HG02885 (cell line): Measurements from ENCODE around the gene UBAP2L.

Source experiments
- ATAC-seq: cut with Tn5 transposase; IDR thresholded peaks from one replicate; pipeline ENCODE4 v1.9.1; 2021; ENCODE audit warnings: mild to moderate bottlenecking; ENCODE audit not compliant: unreplicated experiment, poor library complexity

Gene UBAP2L, protein sequence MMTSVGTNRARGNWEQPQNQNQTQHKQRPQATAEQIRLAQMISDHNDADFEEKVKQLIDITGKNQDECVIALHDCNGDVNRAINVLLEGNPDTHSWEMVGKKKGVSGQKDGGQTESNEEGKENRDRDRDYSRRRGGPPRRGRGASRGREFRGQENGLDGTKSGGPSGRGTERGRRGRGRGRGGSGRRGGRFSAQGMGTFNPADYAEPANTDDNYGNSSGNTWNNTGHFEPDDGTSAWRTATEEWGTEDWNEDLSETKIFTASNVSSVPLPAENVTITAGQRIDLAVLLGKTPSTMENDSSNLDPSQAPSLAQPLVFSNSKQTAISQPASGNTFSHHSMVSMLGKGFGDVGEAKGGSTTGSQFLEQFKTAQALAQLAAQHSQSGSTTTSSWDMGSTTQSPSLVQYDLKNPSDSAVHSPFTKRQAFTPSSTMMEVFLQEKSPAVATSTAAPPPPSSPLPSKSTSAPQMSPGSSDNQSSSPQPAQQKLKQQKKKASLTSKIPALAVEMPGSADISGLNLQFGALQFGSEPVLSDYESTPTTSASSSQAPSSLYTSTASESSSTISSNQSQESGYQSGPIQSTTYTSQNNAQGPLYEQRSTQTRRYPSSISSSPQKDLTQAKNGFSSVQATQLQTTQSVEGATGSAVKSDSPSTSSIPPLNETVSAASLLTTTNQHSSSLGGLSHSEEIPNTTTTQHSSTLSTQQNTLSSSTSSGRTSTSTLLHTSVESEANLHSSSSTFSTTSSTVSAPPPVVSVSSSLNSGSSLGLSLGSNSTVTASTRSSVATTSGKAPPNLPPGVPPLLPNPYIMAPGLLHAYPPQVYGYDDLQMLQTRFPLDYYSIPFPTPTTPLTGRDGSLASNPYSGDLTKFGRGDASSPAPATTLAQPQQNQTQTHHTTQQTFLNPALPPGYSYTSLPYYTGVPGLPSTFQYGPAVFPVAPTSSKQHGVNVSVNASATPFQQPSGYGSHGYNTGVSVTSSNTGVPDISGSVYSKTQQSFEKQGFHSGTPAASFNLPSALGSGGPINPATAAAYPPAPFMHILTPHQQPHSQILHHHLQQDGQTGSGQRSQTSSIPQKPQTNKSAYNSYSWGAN

DNA sequence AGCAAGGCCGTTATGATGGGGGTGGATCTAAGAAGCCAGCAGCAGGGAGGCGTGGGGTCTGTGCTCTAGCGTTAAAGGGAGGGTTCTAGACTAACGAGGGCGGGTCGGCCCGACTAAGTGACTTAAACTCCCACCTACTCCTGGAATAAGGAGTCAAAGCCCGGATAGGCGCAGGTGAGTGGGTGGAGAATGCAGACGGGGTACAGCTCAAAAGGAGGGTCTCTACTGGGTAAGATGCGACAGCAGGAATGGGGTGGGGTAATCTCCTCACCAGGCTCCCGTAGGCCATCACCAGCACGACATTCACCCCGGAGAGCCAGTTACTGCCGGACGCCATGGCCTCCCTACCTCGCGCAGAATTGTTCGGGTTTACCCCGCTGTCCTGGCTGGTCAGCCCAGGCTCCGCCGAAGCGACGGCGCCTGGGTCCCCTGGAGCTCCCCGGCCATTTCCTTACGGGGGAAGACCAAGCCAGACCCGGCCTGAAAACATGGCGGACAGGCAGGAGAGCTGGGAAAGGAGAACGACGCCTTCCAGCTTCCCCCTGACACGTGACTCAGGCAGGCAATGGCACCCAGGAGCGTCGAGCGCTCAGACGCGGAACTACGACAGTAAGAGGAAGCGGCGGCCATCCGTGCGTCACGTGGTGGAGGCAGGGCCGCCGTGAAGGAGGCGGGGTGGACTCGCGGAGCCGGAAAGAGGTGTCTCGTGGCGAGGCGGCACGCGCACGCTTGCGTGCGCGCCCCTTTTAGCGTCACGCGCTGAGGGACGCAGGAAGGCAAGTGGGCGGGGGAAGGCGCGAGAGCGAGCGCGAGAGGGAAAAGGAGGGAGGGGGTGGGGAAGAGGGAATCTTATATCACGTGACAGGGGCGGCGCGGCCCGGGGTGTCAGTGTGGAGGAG lies at the start of gene UBAP2L:
Gene UBAP2L, plus strand, starts transcription at position 885 of the 899 bp plus-strand sequence. CDS start 4,169 bp downstream, outside the sequence.
- peak; percentile 93 for ATAC-seq

DNA sequence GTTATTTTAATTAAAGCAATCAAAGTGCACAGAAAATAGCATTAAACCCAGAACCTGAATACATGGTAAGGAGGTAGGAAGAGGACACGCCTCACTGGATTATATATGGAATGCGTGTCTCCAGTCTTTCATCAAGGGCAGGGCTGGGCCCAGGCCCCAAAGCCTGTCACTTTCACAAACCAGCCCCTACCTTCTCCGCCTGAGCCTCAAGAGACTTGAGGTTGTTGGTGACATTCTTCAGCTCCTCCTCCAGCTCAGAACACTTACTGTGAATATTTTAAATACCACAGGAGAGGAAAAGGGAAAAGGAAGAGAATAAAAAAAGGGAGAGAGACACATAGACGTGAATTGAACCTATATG lies 49.6 kb upstream of the UBAP2L start:
- no peak for ATAC-seq

DNA sequence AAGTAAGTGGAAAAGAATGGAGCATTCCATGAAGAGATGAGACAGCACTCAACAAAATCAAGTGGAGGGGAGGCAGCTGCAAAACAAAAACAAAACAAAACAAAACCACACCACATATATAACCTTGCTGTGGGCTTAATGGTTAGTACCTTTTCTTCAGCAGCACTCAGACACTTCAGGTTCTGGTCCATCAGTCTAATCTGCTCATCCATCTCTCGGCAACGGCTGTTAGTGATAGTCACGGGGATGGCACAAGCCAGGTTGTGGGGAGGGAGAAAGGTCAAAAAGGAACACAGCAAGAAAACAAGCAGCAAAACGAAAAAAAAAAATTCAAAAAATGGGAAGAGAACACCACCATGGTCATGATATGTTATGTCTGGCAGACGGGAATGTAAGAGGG lies 48.9 kb upstream of the UBAP2L start:
- ATAC-seq = no peak

DNA sequence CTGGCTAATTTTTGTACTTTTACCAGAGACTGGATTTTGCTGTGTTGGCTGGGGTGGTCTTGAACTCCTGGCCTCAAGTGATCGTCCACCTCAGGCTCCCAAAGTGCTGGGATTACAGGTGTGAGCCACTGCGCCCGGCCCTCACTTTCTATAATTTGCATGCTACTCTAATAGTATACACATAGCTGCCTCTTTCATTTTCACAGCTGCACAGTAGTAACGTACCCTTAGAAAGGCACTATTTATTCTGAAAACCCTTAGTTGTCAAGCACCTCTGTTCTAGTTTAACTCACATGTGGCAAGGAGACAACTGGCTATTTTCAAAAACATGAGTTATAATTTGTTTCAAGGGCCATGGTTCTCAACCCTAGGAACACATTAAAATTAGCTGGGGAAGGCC lies 46.1 kb upstream of the UBAP2L start:
- ATAC-seq = no peak

DNA sequence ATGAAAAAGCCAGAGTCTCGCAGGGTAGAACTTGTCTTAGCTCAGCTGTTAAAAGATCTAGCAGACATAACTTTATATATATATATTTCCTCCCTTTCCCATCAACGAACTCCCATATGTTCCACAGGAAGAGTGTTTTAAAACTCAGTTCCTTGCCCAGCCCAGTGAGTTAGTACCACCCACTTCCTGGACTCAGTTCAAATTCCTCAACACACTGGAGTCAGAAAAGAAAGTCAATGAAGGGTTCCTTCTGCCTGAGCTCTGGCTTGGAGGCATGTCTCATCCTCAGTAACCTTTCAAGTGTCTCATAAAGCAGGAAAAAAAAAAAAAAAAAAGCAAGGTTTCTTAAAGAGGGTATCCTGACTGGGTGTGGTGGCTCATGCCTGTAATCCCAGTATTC lies 44.4 kb upstream of the UBAP2L start:
- ATAC-seq = no peak

DNA sequence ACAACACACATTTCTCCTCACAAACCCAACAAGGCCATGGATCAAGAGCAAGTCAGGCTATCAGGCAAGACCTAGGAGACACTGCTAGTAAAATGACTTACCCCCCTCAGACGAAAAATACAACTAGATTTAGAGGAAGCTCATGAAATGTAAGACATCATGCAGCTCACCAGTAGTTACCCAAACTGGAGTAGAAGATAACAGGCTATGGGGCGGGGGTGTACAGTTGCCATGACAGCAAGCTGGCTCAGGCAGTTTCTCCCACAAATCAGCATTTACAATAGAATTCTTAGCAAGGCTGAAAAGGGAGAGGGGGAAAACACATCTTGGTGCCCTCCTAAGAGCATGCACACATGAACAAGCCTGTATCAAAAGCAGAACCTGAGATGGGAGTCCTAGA lies 42.7 kb upstream of the UBAP2L start:
- ATAC-seq = no peak

DNA sequence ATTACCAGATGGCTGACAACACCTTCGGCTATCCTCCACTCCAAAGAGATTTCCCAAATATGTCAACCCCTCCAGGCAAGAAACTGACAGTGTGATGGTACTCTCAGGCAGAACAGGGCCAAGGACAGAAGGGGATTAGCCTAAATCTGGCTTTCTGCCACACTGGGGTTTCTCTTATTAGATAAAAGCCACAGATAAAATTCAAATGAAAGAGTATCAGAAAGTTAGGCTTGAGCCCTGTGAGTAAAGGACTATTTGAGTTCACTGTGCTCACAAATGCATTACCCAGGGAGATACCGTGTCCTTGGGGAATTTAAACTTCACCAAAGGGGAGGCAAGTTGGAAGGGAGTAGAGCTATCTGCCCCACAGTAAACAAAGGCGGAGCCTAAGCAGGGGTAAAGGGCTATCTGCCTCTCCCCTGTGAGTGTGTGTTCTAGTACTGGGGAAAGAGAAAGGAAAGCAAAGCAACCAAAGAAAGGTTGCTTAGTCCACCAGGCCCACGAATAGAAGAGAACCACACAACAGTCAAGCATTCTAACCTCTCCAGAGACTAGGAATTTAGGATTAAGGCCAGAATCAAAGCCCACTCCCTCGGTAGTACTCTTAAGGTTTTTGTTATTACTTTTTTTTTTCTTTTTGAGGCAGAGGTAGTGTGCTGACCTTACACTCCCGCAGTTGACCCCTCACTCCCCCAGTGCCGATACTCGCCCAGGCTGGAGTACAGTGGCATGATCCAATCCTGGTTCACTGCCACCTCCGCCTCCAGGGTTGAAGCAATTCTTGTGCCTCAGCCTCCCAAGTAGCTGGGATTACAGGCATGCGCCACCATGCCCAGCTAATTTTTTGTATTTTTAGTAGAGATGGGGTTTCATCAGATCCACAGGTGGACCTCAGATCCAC lies 41.6 kb upstream of the UBAP2L start:
- no peak for ATAC-seq

DNA sequence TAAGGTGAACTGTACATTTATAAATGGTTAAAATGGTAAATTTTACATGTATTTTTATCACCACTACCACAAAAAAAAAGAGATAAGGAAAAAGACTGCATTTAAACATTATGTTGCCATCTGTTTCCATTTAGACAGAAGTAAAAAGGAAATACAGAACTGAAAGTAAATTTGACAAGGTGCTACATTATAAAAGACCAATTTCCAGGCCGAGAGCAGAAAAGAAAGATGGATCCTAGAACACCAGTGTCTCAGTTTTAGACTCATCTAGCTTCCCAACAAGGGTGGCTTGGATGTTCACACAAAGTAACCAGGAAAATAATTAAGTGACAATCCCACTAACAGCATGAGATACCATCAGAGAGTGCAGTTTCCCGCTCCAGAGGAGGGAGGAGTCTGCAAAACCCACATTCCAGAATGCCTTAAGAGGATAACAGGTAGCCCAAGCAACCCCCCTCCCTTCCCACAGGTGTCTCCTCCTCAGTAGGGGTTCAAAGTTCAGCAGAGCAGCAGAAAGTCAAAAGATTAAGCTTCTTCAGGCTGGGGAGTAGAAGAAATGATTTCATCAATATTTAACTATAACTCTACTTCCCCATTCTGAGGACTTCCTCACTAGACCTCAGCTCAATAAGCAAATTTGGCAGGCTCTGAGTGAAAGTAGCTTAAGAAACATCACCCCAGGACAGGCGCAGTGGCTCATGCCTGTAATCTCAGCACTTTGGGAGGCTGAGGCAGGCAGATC lies 40.6 kb upstream of the UBAP2L start:
- ATAC-seq = no peak

DNA sequence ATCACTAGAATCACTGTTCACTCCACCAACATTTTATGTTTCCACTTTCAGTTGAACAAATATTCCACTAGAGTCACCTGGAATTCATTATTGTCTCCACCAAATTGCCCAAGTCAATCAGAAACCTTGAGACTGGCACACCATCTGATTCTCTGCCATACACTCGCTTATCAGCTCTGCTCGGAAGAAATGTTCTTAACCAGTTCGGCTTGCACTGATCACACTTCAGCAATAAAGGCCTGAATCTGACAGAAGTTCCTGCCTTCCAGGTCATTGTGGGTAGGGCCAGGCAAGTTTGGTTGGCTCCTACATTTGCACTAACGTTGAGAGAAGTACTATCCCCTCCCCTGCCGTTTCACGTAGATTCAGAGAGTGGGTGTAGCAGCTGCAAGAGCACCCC lies 38.8 kb upstream of the UBAP2L start:
- ATAC-seq = no peak

DNA sequence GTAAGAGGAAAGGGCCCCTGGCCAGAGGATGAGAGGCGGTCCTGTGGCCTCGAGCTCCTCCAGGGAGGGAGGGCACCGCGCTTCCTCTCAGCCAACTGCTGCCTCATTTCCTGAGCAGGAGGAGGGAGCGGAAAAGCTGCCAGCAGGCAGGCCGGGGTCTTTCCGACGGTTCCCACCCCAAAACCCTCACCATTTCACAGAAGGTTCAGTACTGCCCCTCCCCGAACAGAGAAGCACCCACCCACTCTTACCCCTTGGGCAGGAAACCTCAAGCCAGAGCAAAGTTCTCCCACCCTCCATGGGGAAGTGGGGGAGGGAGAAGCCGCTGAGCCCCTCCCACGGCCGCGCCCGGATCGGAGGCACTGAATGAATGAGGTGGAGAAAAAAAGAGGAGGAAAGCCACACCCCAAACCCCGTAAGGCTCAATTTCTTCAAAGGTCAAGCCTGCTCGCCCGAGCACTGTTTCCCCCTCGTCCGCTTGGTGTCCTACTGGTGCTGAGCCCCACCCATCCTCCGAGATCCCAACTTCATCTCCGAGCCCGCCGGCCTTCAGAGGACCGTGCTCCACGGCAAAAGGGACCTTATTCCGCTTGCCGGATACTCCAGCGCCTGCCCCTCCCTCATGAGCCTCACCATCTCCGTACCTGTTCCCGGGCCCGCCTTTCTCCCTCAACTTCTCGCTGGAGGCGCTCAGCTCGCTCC lies 38.3 kb upstream of the UBAP2L start:
- peak; percentile 64 for ATAC-seq

DNA sequence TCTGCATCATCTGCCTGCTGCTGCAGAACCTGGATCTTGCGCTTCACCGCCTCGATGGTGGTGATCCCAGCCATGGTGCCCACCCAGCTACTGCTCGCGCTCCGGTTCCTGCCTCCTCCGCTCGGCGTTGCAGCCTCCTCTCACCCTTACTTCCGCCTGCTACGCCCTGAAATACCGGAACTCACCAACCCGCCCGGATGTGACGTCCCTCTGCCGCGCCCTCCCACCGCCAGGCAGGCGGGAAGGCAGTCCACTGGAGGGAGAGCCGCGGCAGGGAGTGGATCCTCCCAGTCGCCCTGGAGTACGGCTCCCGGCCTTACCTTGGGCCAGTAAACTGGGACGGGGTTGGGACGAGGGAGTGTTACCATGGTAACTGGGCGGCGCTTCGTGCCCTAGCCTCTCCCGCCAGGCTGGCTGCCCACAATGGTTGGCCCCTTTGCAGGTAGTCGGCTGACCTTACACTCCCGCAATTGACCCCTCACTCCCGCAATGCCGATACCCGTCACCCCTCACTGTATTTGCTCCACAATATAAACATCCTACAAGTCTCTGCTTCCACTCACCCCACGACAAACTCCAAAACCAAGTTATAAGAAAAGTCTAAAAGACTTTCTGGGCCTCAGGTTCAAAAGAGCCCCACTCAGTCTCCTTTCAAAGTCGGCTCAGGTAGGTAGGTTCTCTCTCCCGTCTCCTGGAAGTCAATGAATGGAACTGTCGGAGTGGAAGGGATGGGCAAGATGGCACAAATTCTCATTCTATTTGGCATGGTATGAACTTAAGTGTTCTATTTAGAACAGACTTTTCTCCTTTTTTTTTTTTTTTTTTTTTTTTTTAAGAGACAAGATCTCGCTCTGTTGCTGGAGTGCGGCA lies 37.5 kb upstream of the UBAP2L start:
- ATAC-seq = peak; percentile 80

DNA sequence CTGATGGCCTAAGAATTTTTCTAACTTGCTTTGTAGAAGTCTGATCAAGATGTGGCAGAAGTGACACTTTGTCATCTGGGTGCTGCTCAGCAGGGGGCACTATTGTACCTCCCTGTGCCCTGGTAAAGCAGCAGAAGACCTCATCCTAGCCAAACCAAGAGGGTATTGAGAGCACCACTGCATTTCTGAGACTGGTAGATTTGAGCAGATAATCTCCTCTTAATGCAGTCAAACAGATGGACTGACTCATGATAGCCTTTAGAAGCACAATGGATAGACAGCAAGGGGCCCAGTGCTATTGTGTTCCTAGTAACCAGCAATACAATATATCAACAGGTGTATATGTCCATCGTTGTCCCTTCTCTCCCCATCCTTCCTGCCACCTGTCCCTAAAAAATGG lies 34.6 kb upstream of the UBAP2L start:
- ATAC-seq = no peak

DNA sequence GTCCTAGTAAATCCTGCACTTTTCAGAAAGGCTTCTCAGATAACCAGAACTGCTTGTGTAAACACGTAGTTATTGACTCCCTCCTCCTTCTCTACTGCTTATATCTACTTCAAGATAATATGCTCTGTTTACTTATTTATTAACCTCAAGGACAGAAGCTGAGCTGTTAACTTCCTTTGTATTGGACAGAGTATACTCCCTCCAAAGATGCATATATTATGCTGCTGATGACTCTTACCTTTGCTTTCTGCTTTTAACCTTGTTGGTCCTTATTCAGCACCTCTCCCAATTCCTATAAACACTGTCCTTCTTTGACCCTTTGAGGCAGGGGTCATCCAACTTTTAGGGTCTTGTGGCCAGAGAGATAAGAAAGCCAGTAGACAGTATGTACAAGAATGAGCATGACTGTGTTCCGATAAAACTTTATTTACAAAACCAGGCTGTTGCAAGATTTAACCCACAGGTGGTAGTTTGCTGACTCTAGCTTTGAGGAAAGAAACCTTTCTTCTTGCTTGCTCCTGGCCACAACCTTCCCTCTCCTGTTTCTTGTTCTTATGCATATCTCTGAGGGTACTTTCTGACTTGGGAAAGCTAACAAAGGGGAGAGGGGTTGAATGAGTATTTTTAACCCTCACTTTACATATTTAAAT lies 33.8 kb upstream of the UBAP2L start:
- no peak for ATAC-seq

DNA sequence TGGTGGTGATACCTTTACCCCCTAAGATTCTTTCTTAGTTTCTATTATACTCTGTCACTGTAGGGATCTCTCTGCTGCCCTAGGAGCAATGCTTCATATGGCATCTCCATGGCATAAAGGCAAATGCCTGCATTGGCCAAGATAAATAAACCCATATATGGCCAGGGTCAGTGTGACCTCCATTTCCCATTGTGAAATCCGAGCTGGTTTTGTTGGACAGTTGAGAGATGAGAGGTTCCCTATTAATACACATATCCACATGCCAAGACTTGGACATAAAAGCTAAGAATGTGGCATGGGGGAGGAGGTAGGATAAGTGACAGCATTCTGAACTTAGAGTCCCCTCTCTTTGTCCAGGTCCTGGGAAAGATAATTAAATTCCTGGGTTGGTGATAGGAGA lies 30.2 kb upstream of the UBAP2L start:
- no peak for ATAC-seq

DNA sequence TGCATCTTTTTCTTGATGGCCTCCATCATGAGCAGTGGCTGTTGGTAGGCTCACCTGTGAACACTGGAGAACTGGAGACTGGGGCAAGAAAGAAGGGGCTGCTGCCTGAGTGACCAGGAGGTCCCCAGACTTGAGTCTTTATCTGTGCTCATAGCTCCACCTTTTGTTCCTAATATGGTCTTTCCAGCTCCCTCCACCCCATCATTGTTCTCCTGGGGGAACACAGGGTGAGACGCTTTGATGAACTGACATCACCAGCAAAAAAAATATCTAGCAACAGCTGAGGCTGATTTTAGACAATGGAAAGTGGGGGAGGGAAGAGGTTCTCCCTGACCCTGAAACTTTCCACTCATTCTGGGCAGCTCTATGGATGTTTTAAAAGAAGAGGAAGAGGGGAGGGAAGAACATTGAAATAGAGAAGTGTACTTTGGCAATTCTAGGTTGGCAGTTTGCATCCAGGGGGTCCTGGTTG lies 28.7 kb upstream of the UBAP2L start, which contains the start of gene TPM3:
Gene TPM3, minus strand, starts transcription at position 111 of the 472 bp plus-strand sequence. Its CDS starts 82 bp downstream, at position 29.
- no peak for ATAC-seq

DNA sequence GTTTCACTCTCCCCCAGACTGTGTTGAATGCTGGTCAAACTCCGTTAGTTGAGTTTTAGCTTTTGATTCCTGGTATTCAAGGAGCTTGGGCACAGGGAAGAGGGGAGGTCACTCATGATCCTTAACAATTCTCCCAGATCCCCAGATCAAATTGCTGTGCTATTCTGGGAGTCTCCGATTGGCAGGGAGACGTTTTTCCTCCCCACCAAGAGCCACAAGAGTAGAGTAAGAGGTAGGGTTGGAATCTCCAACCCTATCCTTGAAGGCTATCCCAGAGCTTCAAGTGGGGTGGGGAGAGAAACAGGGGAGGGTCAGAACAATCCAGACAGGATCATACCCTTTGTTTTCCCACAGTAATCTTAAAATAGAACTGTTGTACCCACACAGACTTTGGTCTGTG lies 28.3 kb upstream of the UBAP2L start:
- no peak for ATAC-seq
